ENCODE results near the gene FAM181B. TPM values are rescaled to one million over a fixed set of nuclear protein-coding genes. Genes with fewer than 3 reads are reported as not detected.

FAM181B gene
- total and polyA plus RNA-seq, 8 donors, result 0.31 to 2.6 (median 1.0) TPM; not detected in 4

GRCh38 chr11:82734120-82734479 lies 436 bp upstream of the FAM181B start:
- peak overlapping the region; percentile 51 to 62 (median 55) for H3K4me3 ChIP-seq
- intact Hi-C loops (cut with DNase I; ENCODE audit: low total_unique reads), result no loop called here
- H3K36me3 ChIP-seq, result no peaks in the 10 kb centered on the region
- H3K27me3 ChIP-seq, result peaks cover 7 to 87% (median 31%) of the 10 kb centered on the region in 3 donors
- peak overlapping the region in 2 of 5 donors; percentile 36 to 46 for H3K27ac ChIP-seq
- peaks cover 18 to 23% (median 19%) of the 10 kb centered on the region in 4 donors for H3K4me1 ChIP-seq
- 43 to 52% (median 48%) methylated on average over 9 of the region's 9 CpGs for WGBS, 5 donors
- no peak for DNase-seq
- H3K9me3 ChIP-seq, result no peaks in the 10 kb centered on the region
- TF ChIP-seq EP300 (IDR thresholded peaks at IDR 0.05), result no peak
- TF ChIP-seq POLR2AphosphoS5 (IDR thresholded peaks at IDR 0.05), result no peak
- TF ChIP-seq CTCF (IDR thresholded peaks at IDR 0.05), result no peak
- TF ChIP-seq POLR2A (IDR thresholded peaks at IDR 0.05), result no peak

- no peaks in the 10 kb centered on the region for H3K36me3 ChIP-seq
- peak overlapping the region; percentile 51 to 62 (median 55) for H3K4me3 ChIP-seq
- WGBS, 5 donors, result 0 to 2% (median 2%) methylated on average over 3 to 93 of the region's 93 CpGs; no CpG with 5 or more reads in 1 of the 5 donors
- DNase-seq, result peak in 1 of 2 donors; percentile 66
- intact Hi-C loops (cut with DNase I; ENCODE audit: low total_unique reads), result no loop called here
- no peaks in the 10 kb centered on the region for H3K9me3 ChIP-seq
- H3K4me1 ChIP-seq, result peaks cover 18 to 23% (median 19%) of the 10 kb centered on the region in 4 donors
- peak overlapping the region in 3 of 5 donors; percentile 28 to 46 (median 33) for H3K27ac ChIP-seq
- H3K27me3 ChIP-seq, result peaks cover 7 to 93% (median 31%) of the 10 kb centered on the region in 3 donors
- TF ChIP-seq POLR2AphosphoS5 (IDR thresholded peaks at IDR 0.05) (no peak), EP300 (IDR thresholded peaks at IDR 0.05) (no peak), CTCF (IDR thresholded peaks at IDR 0.05) (no peak), POLR2A (IDR thresholded peaks at IDR 0.05) (no peak)
Measured at GRCh38 chr11:82732734-82733443, 775 bp downstream of the FAM181B start.

- intact Hi-C loops (cut with DNase I; ENCODE audit: low total_unique reads), result no loop called here
- no peaks in the 10 kb centered on the region for H3K36me3 ChIP-seq
- H3K27me3 ChIP-seq, result peaks cover 7 to 91% (median 31%) of the 10 kb centered on the region in 3 donors
- H3K9me3 ChIP-seq, result no peaks in the 10 kb centered on the region
- TF ChIP-seq POLR2AphosphoS5 (IDR thresholded peaks at IDR 0.05), result no peak
- TF ChIP-seq EP300 (IDR thresholded peaks at IDR 0.05), result no peak
- TF ChIP-seq CTCF (IDR thresholded peaks at IDR 0.05), result no peak
- TF ChIP-seq POLR2A (IDR thresholded peaks at IDR 0.05), result no peak
- WGBS, 5 donors, result 7 to 9% (median 8%) methylated on average over 27 to 37 of the region's 37 CpGs
- peak in 1 of 2 donors; percentile 28 for DNase-seq
- peak overlapping the region in 2 of 5 donors; percentile 33 to 46 for H3K27ac ChIP-seq
- peak overlapping the region; percentile 51 to 62 (median 55) for H3K4me3 ChIP-seq
- peaks cover 18 to 23% (median 19%) of the 10 kb centered on the region in 4 donors for H3K4me1 ChIP-seq
Measured at GRCh38 chr11:82732348-82732733, 1.3 kb downstream of the FAM181B start.

- DNase-seq, result peak in 1 of 2 donors; percentile 28
- Histone ChIP-seq H3K27me3 (peaks cover 7 to 91% (median 31%) of the 10 kb centered on the region in 3 donors), H3K4me3 (peak overlapping the region in 1 of 4 donors; percentile 62), H3K9me3 (no peaks in the 10 kb centered on the region), H3K27ac (no peak overlapping the region), H3K4me1 (peaks cover 18 to 23% (median 19%) of the 10 kb centered on the region in 4 donors), H3K36me3 (no peaks in the 10 kb centered on the region)
- no peak for TF ChIP-seq POLR2AphosphoS5 (IDR thresholded peaks at IDR 0.05)
- TF ChIP-seq CTCF (IDR thresholded peaks at IDR 0.05), result no peak
- TF ChIP-seq EP300 (IDR thresholded peaks at IDR 0.05), result no peak
- TF ChIP-seq POLR2A (IDR thresholded peaks at IDR 0.05), result no peak
- intact Hi-C loops (cut with DNase I; ENCODE audit: low total_unique reads), result no loop called here
- WGBS, 5 donors, result 19 to 33% (median 31%) methylated on average over 11 of the region's 11 CpGs
Measured at GRCh38 chr11:82731691-82732277, 1.9 kb downstream of the FAM181B start.

Data from stomach (tissue), 9 donors.